HepG2 (cell line): ENCODE results near the gene BPIFA2. TPM values are rescaled to one million over a fixed set of nuclear protein-coding genes. Genes with fewer than 3 reads are reported as not detected.

Experiments
- ATAC-seq: fragments of 200-7000 bp; cut with Tn5 transposase; 3 replicates; pipeline ENCODE4 v1.9.1; 2020; ENCODE audit warnings: mild to moderate bottlenecking, moderate library complexity
- BruUV-seq: library from RNA; stranded (reverse); fragments of 400-500 nt; replicated peaks from 2 replicates; lab custom pipeline; 2021; lab: Mats Ljungman, UMichigan
- CTCF ChIA-PET: fragments of 300-600 bp; formaldehyde crosslinking; extraction: SDS; loops from one replicate; lab custom pipeline; 2021; ENCODE audit warnings: low total read pairs, inconsistent platforms, low intra/inter-chr PET ratio; lab: Yijun Ruan, JAX
- POLR2A ChIA-PET: fragments of 350-600 bp; sonication (Branson Sonifier 250); formaldehyde crosslinking; loops from one replicate; lab custom pipeline; 2020; ENCODE audit warnings: antibody characterized with exemption, inconsistent platforms; lab: Yijun Ruan, JAX
- DNase-seq: peaks from one replicate; pipeline ENCODE4 v3.0.0-alpha.2; 2015; ENCODE audit warnings: low spot score
- FAIRE-seq: peaks from 3 replicates; lab custom pipeline; 2011; peaks lifted over from hg19 to GRCh38; lab: Jason Lieb, UNC
- H2AFZ ChIP-seq: one replicate; pipeline ENCODE4 v1.6.1; 2011; ENCODE audit warnings: low read length, inconsistent platforms
- H3K27ac ChIP-seq: fragments of 300-600 bp; 3 replicates; pipeline ENCODE4 v1.8.0; 2011; ENCODE audit warnings: mixed run types, mild to moderate bottlenecking, mixed read lengths, low read length, inconsistent platforms; ENCODE audit not compliant: insufficient read depth; ENCODE audit errors: extremely low read length
- H3K27me3 ChIP-seq, 2 experiments: fragments of 200-600 bp in 1 of 2; 2 replicates in 1 of 2; 3 replicates in 1 of 2; pipeline versions ENCODE4 v1.6.0 to v1.8.0; 2011; ENCODE audit warnings: low read length in 2 of 2, mild to moderate bottlenecking in 2 of 2, moderate library complexity in 2 of 2, inconsistent platforms in 1 of 2; ENCODE audit not compliant: insufficient read depth in 2 of 2, control insufficient read depth in 1 of 2
- H3K36me3 ChIP-seq, 2 experiments: fragments of 200-600 bp in 1 of 2; replicated peaks in 1 of 2; 2 replicates in 1 of 2; 3 replicates in 1 of 2; pipeline versions ENCODE4 v1.5.1 to v1.8.0; 2011; ENCODE audit warnings: low read length in 2 of 2, inconsistent platforms in 1 of 2; ENCODE audit not compliant: insufficient read depth in 2 of 2, control insufficient read depth in 1 of 2
- H3K4me1 ChIP-seq: 2 replicates; pipeline ENCODE4 v1.5.1; 2012; ENCODE audit warnings: low read length, inconsistent platforms; ENCODE audit not compliant: insufficient read depth
- H3K4me2 ChIP-seq: 2 replicates; pipeline ENCODE4 v1.6.0; 2011; ENCODE audit warnings: low read depth, low read length, inconsistent platforms
- H3K4me3 ChIP-seq, 3 experiments: fragments of 200-600 bp in 1 of 3; sonication (generic), shearing (Covaris generic) in 1 of 3; replicated peaks in 1 of 3; 2 replicates each; pipeline ENCODE4 v1.5.1; 2011 to 2016; ENCODE audit warnings: low read length in 3 of 3, inconsistent platforms in 2 of 3, low read depth in 2 of 3, mild to moderate bottlenecking in 2 of 3, control low read depth in 1 of 3, mixed read lengths in 1 of 3; ENCODE audit not compliant: insufficient read depth in 1 of 3
- H3K79me2 ChIP-seq: one replicate; pipeline ENCODE4 v1.6.1; 2011; ENCODE audit warnings: low read length, inconsistent platforms; ENCODE audit not compliant: insufficient read depth
- H3K9ac ChIP-seq: 2 replicates; pipeline ENCODE4 v1.6.0; 2011; ENCODE audit warnings: mild to moderate bottlenecking, low read depth, low read length, inconsistent platforms; ENCODE audit not compliant: insufficient read depth
- H3K9me3 ChIP-seq: 2 replicates; pipeline ENCODE4 v1.5.1; 2012; ENCODE audit warnings: mild to moderate bottlenecking, low read length
- H4K20me1 ChIP-seq: 2 replicates; pipeline ENCODE4 v1.6.0; 2011; ENCODE audit warnings: inconsistent platforms, mild to moderate bottlenecking, low read length, moderate library complexity; ENCODE audit not compliant: insufficient read depth
- AHDC1 ChIP-seq: sonication (generic); formaldehyde crosslinking; IDR thresholded peaks from 2 replicates; pipeline ENCODE4 v1.5.1; 2020; ENCODE audit warnings: mild to moderate bottlenecking, missing genetic modification reagents, borderline replicate concordance
- MEF2D ChIP-seq: sonication (generic); formaldehyde crosslinking; IDR thresholded peaks from 2 replicates; pipeline ENCODE4 v1.5.1; 2020; ENCODE audit warnings: mild to moderate bottlenecking, missing genetic modification reagents
- MTA1 ChIP-seq: sonication (generic); formaldehyde crosslinking; IDR thresholded peaks from 2 replicates; pipeline ENCODE4 v1.4.0; 2020; ENCODE audit warnings: missing genetic modification reagents, mild to moderate bottlenecking, borderline replicate concordance
- POGZ ChIP-seq: sonication (generic); formaldehyde crosslinking; IDR thresholded peaks from 2 replicates; pipeline ENCODE4 v1.4.0; 2020; ENCODE audit warnings: mild to moderate bottlenecking, missing genetic modification reagents
- POLR2A ChIP-seq, 2 experiments: IDR thresholded peaks; 2 replicates each; pipeline ENCODE4 v1.6.1; 2011; ENCODE audit warnings: low read depth in 2 of 2, low read length in 2 of 2, mild to moderate bottlenecking in 1 of 2, moderate library complexity in 1 of 2; ENCODE audit not compliant: insufficient read depth in 1 of 2
- RXRA ChIP-seq: sonication (generic); formaldehyde crosslinking; IDR thresholded peaks from 2 replicates; pipeline ENCODE4 v1.5.1; 2020; ENCODE audit warnings: missing genetic modification reagents
- RXRB ChIP-seq: IDR thresholded peaks from 2 replicates; pipeline ENCODE4 v1.6.1; 2016; ENCODE audit warnings: borderline replicate concordance, missing genetic modification reagents, missing compliant biosample characterization
- SNRNP70 ChIP-seq: fragments of 200-400 bp; formaldehyde crosslinking; IDR thresholded peaks from 2 replicates; pipeline ENCODE4 v1.6.1; 2017; ENCODE audit warnings: mild to moderate bottlenecking, low read depth, low read length, moderate library complexity
- TCF12 ChIP-seq, 2 experiments: fragments of 450-650 bp in 1 of 2; sonication (generic) in 1 of 2; formaldehyde crosslinking in 1 of 2; IDR thresholded peaks; 2 replicates each; pipeline versions ENCODE4 v1.6.1 to v1.8.0; 2017 to 2022; ENCODE audit warnings: antibody characterized with exemption in 1 of 2, mild to moderate bottlenecking in 1 of 2, missing genetic modification reagents in 1 of 2, moderate library complexity in 1 of 2
- TP53 ChIP-seq: sonication (generic); formaldehyde crosslinking; conservative IDR thresholded peaks from 2 replicates; pipeline ENCODE4 v1.4.0; 2020; ENCODE audit warnings: missing genetic modification reagents
- ZBED4 ChIP-seq: sonication (generic); formaldehyde crosslinking; IDR thresholded peaks from 2 replicates; pipeline ENCODE4 v1.4.0; 2020; ENCODE audit warnings: missing genetic modification reagents, borderline replicate concordance
- ZNF138 ChIP-seq: sonication (generic); formaldehyde crosslinking; IDR thresholded peaks from 2 replicates; pipeline ENCODE4 v1.5.0; 2020; ENCODE audit warnings: mild to moderate bottlenecking, low read depth, missing genetic modification reagents
- ZNF263 ChIP-seq: sonication (generic); formaldehyde crosslinking; IDR thresholded peaks from 2 replicates; pipeline ENCODE4 v1.4.0; 2020; ENCODE audit warnings: missing genetic modification reagents
- ZNF619 ChIP-seq: sonication (generic); formaldehyde crosslinking; IDR thresholded peaks from 2 replicates; pipeline ENCODE4 v1.4.0; 2020; ENCODE audit warnings: mild to moderate bottlenecking, missing genetic modification reagents
- ZNF737 ChIP-seq: sonication (generic); formaldehyde crosslinking; IDR thresholded peaks from 2 replicates; pipeline ENCODE4 v1.5.0; 2020; ENCODE audit warnings: missing genetic modification reagents, mild to moderate bottlenecking, borderline replicate concordance
- ZNF740 ChIP-seq: sonication (generic); formaldehyde crosslinking; IDR thresholded peaks from 2 replicates; pipeline ENCODE4 v1.4.0; 2020; ENCODE audit warnings: missing genetic modification reagents
- ZNF816 ChIP-seq: sonication (generic); formaldehyde crosslinking; IDR thresholded peaks from 2 replicates; pipeline ENCODE4 v1.8.0; 2022; ENCODE audit warnings: missing genetic modification reagents, mild to moderate bottlenecking, borderline replicate concordance
- in situ Hi-C: cut with HindIII; loops from 2 replicates; pipeline ENCODE4 v1.10.0; 2017; ENCODE audit warnings: low pct_unique_long_range_greater_than_20kb; ENCODE audit not compliant: extremely low pct_ligation_motif_present
- intact Hi-C: fragments of 100-400 bp; cut with micrococcal nuclease; formaldehyde crosslinking; loops from one replicate; pipeline ENCODE4 v1.10.0; 2022; ENCODE audit not compliant: unreplicated experiment
- polyA plus RNA-seq, 8 experiments: library from polyadenylated mRNA; depleted of rRNA in 3 of 8; stranded (reverse) in 7 of 8; unstranded in 1 of 8; fragments of >200 nt; fragmentation: Illumina TruSeq in 4 of 8; extraction: Trizol in 4 of 8; gene quantifications; 2 replicates each; pipeline versions ENCODE4 v1.2.1 to v1.2.3, GENCODE V29; 2011 to 2016; ENCODE audit warnings: low read depth in 4 of 8, missing spikeins in 1 of 8, mixed read lengths in 1 of 8; ENCODE audit not compliant: insufficient read depth in 1 of 8
- total RNA-seq, 5 experiments: library from RNA; depleted of rRNA; stranded (reverse); fragments of >200 nt; fragmentation: Illumina TruSeq; extraction: Trizol; gene quantifications; 2 replicates each; pipeline ENCODE4 v1.2.3, GENCODE V29; 2016; ENCODE audit warnings: low read depth in 1 of 5

The BPIFA2 gene
- total and polyA plus RNA-seq, 2 of the 13 experiments (the other 11 are each of a cell fraction or from before 2014, with no cell fraction given), result not detected

- DNase-seq (no peak), ATAC-seq (no peak), FAIRE-seq (no peak)
- Histone ChIP-seq H3K27me3 (peaks cover 0 to 4% of the 10 kb centered on the region in 2 experiments; a peak in 1 of 5 replicates), H4K20me1 (no peaks in the 10 kb centered on the region), H3K79me2 (no peaks in the 10 kb centered on the region), H3K4me3 (no peak overlapping the region), H3K9me3 (no peaks in the 10 kb centered on the region), H3K27ac (no peak overlapping the region), H3K4me2 (no peak overlapping the region), H3K36me3 (no peaks in the 10 kb centered on the region), H3K4me1 (no peaks in the 10 kb centered on the region), H3K9ac (no peak overlapping the region), H2AFZ (no peak overlapping the region)
- intact Hi-C loops (no loop called here), in situ Hi-C loops (no loop called here)
- no TSS peak for BruUV-seq
- ChIA-PET POLR2A (no interaction called here), CTCF (no interaction called here)
- TF ChIP-seq ZNF740 (CRISPR knock-in tag), result no peak
- no peak for TF ChIP-seq ZBED4 (CRISPR knock-in tag)
- no peak for TF ChIP-seq MTA1 (CRISPR knock-in tag)
- TF ChIP-seq ZNF138 (CRISPR knock-in tag), result no peak
- no peak for TF ChIP-seq TCF12 (IDR thresholded peaks at IDR 0.05)
- no peak for TF ChIP-seq TCF12 (CRISPR knock-in tag; IDR thresholded peaks at IDR 0.05)
- TF ChIP-seq RXRB (CRISPR knock-in tag), result no peak
- no peak for TF ChIP-seq POLR2A (IDR thresholded peaks at IDR 0.05; ENCODE audit: insufficient read depth in 1 of 2, low read depth in 2 of 2, low read length in 2 of 2)
- TF ChIP-seq ZNF816 (CRISPR knock-in tag), result no peak
- no peak for TF ChIP-seq POGZ (CRISPR knock-in tag)
- no peak for TF ChIP-seq ZNF619 (CRISPR knock-in tag)
- no peak for TF ChIP-seq MEF2D (CRISPR knock-in tag)
- no peak for TF ChIP-seq AHDC1 (CRISPR knock-in tag)
- TF ChIP-seq RXRA (CRISPR knock-in tag), result no peak
- no peak for TF ChIP-seq ZNF263 (CRISPR knock-in tag)
- no peak for TF ChIP-seq SNRNP70
- TF ChIP-seq TP53 (CRISPR knock-in tag), result no peak
- TF ChIP-seq ZNF737 (CRISPR knock-in tag), result no peak
These were observed 28.5 kb upstream of the BPIFA2 start for GRCh38 chr20:33139467-33139866.
